ENCODE measurements around the gene SH3BP4.

DNA sequence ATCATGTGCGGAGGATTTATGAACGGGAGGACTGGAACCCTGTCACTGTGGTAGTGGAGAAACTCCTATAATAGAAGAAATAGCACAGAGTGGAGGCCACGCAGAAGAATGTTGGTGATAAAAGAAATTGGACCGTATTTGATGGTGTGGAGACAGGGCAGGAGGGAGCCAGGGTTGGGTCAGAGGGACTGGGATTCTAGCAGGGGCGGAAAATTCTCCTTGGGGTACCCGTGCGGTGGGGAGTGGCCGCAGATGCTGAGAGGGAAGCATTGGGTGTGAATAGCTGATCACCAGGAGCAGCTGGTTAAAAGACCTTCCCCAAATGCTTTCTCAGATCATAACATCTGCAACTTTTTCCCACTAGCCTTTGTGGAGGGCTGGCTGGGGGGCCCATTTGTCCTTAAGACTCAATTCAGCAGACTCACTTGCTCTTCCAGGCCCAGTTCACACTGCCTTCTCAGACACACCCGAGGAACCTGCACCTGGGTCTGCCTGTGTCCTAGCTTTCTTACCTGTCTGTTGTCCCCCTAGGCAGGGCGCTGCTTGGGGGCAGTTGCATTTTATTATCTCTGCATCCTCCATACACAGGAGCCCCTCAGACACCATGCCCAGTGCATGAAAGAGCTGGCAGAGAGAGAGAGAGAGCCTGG lies 7.1 kb downstream of the SH3BP4 start:
- TF ChIP-seq, protein P1, sequence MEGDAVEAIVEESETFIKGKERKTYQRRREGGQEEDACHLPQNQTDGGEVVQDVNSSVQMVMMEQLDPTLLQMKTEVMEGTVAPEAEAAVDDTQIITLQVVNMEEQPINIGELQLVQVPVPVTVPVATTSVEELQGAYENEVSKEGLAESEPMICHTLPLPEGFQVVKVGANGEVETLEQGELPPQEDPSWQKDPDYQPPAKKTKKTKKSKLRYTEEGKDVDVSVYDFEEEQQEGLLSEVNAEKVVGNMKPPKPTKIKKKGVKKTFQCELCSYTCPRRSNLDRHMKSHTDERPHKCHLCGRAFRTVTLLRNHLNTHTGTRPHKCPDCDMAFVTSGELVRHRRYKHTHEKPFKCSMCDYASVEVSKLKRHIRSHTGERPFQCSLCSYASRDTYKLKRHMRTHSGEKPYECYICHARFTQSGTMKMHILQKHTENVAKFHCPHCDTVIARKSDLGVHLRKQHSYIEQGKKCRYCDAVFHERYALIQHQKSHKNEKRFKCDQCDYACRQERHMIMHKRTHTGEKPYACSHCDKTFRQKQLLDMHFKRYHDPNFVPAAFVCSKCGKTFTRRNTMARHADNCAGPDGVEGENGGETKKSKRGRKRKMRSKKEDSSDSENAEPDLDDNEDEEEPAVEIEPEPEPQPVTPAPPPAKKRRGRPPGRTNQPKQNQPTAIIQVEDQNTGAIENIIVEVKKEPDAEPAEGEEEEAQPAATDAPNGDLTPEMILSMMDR (optimal IDR thresholded peaks at IDR 0.05 in 1 of 3, IDR thresholded peaks at IDR 0.05 in 1 of 3, conservative IDR thresholded peaks at IDR 0.05 in 1 of 3; ENCODE audit: extremely low read depth in 1 of 3, insufficient read depth in 2 of 3, low read length in 3 of 3) = no peak
- TF ChIP-seq EZH2 (IDR thresholded peaks at IDR 0.05; ENCODE audit: low read length) = no peak
